ENCODE data around the gene LDLRAD3. TPM values are rescaled to one million over a fixed set of nuclear protein-coding genes. Genes with fewer than 3 reads are reported as not detected.
A peak's percentile ranks its signal among the peaks of the same experiment; 100 is the strongest.

LDLRAD3 gene
- total RNA-seq, 4 donors from 2014 or later, result 19.4 to 49.5 (median 31.0) TPM

GRCh38 chr11:36150986-36151385 lies 207.1 kb downstream of the LDLRAD3 start:
- 70 to 77% methylated on average over 4 of the region's 4 CpGs for WGBS, 2 donors
- TF ChIP-seq EP300 (IDR thresholded peaks at IDR 0.05), result no peak
- no peak for TF ChIP-seq CTCF (IDR thresholded peaks at IDR 0.05)
- no peak for TF ChIP-seq POLR2A (IDR thresholded peaks at IDR 0.05)
- no peak overlapping the region for H3K27ac ChIP-seq

GRCh38 chr11:36151933-36152580 lies 208.2 kb downstream of the LDLRAD3 start:
- DNase-seq (ENCODE audit: low spot score in 2 of 2), result no peak
- no peaks in the 10 kb centered on the region for H3K27me3 ChIP-seq
- H3K4me3 ChIP-seq, result no peak overlapping the region
- peaks cover 0 to 35% (median 10%) of the 10 kb centered on the region in 4 donors for H3K4me1 ChIP-seq
- H3K27ac ChIP-seq, result no peak overlapping the region
- H3K36me3 ChIP-seq, result no peaks in the 10 kb centered on the region
- H3K9me3 ChIP-seq, result no peaks in the 10 kb centered on the region
- 84% methylated on average over 7 of the region's 7 CpGs for WGBS, 2 donors
- no peak for TF ChIP-seq EP300 (IDR thresholded peaks at IDR 0.05)
- TF ChIP-seq CTCF (IDR thresholded peaks at IDR 0.05), result no peak
- no peak for TF ChIP-seq POLR2A (IDR thresholded peaks at IDR 0.05)

More at GRCh38 chr11:36150986-36151385, 207.1 kb downstream of the LDLRAD3 start:
- Histone ChIP-seq H3K36me3 (no peaks in the 10 kb centered on the region), H3K27me3 (no peaks in the 10 kb centered on the region), H3K9me3 (no peaks in the 10 kb centered on the region), H3K4me3 (no peak overlapping the region), H3K4me1 (peaks cover 0 to 24% (median 5%) of the 10 kb centered on the region in 4 donors)
- DNase-seq (ENCODE audit: low spot score in 2 of 2), result no peak

- no peak overlapping the region for H3K27ac ChIP-seq
- no peak overlapping the region for H3K4me3 ChIP-seq
- no peaks in the 10 kb centered on the region for H3K27me3 ChIP-seq
- TF ChIP-seq POLR2A (IDR thresholded peaks at IDR 0.05) (no peak), CTCF (IDR thresholded peaks at IDR 0.05) (no peak), EP300 (IDR thresholded peaks at IDR 0.05) (no peak)
- peaks cover 0 to 42% (median 13%) of the 10 kb centered on the region in 4 donors for H3K4me1 ChIP-seq
- DNase-seq (ENCODE audit: low spot score in 2 of 2), result no peak
- WGBS, 2 donors, result 81 to 82% methylated on average over 2 of the region's 2 CpGs
- H3K36me3 ChIP-seq, result no peaks in the 10 kb centered on the region
- H3K9me3 ChIP-seq, result no peaks in the 10 kb centered on the region
These were observed 209.7 kb downstream of the LDLRAD3 start for GRCh38 chr11:36153551-36153950.

- no peak overlapping the region for H3K4me3 ChIP-seq
- WGBS, 2 donors, result 39 to 42% methylated on average over 8 of the region's 8 CpGs
- H3K9me3 ChIP-seq, result no peaks in the 10 kb centered on the region
- no peaks in the 10 kb centered on the region for H3K36me3 ChIP-seq
- no peak for TF ChIP-seq POLR2A (IDR thresholded peaks at IDR 0.05)
- TF ChIP-seq CTCF (IDR thresholded peaks at IDR 0.05), result no peak
- TF ChIP-seq EP300 (IDR thresholded peaks at IDR 0.05), result no peak
- H3K4me1 ChIP-seq, result peaks cover 0 to 32% (median 11%) of the 10 kb centered on the region in 4 donors
- H3K27me3 ChIP-seq, result no peaks in the 10 kb centered on the region
- peak overlapping the region in 2 of 4 donors; percentile 37 to 42 for H3K27ac ChIP-seq
- DNase-seq (ENCODE audit: low spot score in 2 of 2), result no peak
These were observed 211.3 kb downstream of the LDLRAD3 start for GRCh38 chr11:36155124-36155561.

- Histone ChIP-seq H3K27me3 (no peaks in the 10 kb centered on the region), H3K27ac (peak overlapping the region in 1 of 4 donors; percentile 42), H3K4me3 (no peak overlapping the region), H3K36me3 (no peaks in the 10 kb centered on the region), H3K4me1 (peaks cover 0 to 30% (median 11%) of the 10 kb centered on the region in 4 donors), H3K9me3 (no peaks in the 10 kb centered on the region)
- no peak for DNase-seq (ENCODE audit: low spot score in 2 of 2)
- WGBS, 2 donors, result 74% methylated on average over 6 of the region's 6 CpGs
- TF ChIP-seq POLR2A (IDR thresholded peaks at IDR 0.05) (no peak), EP300 (IDR thresholded peaks at IDR 0.05) (no peak), CTCF (IDR thresholded peaks at IDR 0.05) (no peak)
These were observed 211.9 kb downstream of the LDLRAD3 start for GRCh38 chr11:36155770-36156160.
